Effector CD8-positive, alpha-beta T cell (primary cell): ENCODE results near the gene TFIP11.

ENCODE experiments used
- DNase-seq: peaks from one replicate; lab custom pipeline; 2025; lab: John Stamatoyannopoulos, UW

TFIP11 gene

DNA sequence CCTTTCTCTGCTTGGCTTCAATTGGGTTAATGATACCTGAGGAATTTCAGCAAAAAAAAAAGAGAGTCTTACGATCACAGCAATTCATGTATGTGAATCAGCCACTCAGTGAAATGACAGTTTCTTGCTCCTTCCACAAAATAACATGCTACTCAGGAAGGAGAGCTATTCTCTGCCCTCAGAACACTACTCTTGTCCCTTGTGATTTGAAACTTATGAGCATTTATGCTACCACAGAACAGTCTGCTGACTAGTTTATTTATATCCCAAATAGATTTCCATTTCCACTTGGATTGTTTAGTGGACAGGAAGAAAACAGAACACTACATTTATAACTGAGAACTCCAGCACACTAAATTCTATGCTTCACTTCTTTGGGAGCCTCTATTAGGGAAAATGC, 8.5 kb downstream of the TFIP11 start:
- DNase-seq = no peak

DNA sequence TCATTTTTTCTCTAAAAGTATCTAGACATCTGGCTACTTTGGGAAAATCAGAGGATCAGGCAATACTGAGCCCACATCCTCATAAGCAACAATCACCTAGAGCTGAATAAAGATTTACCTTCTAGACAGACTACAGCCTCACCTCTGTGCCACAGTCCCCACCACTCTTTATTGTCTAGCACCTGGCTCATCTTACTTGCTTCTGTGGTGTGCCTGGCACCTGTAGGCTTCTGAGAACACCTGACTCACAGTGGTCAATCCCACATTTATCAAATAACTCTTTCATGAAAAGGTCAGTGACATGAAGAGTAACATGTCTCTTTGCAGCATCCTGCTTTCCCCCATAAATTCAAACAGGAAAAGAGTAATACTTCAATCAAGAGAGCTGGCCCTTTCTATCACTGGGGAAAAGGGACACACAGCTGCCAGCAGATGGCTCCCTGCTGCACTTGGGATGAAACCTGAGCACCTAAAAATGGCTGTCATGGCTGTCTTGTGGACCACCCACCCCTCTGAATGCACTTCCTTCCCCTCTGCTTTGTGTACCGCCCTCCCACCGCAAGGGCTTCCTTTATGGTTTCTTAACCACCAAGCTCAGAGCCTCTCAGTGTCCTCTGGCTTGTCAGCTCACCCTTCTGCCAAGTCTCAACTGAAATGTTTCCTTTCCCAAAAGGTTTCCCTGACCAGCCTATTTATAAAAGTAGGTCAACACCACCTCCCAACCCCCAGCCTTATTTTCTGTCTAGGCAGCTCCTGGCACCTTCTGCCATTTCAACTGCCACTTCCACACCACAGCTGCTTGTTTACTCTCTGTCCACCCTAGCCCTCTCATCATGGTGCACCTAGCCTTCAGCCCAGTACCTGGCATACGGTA, 9.3 kb downstream of the TFIP11 start:
- DNase-seq = peak; percentile 57

DNA sequence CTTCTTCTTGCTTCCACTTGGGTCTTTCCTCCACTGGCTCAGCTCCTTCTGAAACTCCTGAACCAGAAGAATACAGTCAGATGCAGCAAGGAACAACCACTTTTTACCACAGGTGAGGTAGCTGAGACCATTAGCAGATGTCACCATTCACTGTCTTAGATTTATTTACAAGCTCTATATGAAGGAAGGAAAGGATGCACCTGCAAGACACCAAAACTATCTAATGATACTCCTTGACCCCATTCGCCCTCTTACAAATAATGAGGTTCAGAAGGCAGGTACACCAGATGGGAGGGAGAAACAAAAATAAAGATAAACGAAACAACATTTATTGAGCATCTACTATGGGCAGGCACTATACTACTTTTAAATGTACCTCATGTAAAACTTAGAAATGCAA, 10.3 kb downstream of the TFIP11 start:
- no peak for DNase-seq

DNA sequence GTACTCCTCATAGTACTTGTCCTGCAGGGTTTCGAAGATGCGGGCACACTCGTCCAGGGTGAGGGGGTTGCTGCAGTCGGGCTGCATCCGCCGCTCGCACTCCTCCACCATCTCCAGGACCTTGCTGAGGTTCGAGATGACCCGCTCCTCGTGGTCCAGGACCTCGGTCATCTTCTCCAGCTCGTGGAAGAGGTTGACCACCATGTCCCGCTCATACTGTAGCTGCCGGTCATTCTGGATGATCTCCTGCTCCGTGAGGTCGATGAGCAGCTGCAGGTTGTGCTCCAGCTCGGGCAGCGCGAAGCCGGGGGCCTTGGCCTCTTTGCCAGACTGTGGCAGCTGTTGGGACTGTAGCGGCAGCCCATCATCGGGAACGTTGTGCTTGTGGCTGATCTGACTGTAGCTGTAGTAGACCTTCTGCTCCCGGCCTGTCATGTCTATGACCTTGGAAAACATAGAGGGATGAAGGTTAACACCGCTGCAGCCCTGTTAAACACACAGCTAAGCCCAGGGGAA, 13.0 kb downstream of the TFIP11 start:
- DNase-seq = no peak

DNA sequence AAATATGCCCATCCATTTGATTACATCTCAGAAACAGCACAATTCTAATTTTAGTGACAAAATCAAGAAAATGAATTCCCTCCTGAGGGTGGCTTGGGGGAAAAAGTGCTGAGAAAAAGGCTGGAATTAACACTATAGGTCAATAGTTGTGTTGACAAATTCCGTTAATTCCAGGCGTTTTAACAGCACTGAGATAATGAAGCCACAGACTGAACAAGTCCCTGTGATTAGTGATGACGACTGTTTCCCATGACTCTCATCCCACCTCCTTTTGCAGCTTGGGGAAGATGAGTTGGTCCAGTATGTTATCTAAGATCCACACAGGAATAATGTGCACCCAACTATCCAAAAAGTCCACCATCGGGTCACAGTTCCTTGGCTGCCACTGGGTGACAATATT, 15.8 kb downstream of the TFIP11 start:
- no peak for DNase-seq

DNA sequence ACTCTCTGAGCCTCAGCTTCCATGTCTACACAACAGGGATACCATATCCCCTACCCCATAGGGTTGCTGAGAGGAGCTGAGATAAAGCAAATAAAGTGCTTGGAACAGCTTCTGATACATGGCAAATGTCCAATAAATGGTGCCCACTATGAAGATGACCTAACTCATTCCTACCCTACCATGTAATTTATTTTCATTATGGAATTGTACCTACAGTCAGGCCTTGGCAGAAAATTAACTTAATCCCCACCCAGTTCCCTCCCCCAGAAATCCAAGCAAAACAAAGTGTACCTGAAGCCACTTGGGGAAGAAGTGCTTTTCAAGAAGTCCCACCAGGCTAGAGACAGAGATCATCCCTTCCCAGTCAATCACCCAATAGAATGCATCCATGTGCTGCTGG, 17.8 kb downstream of the TFIP11 start:
- no peak for DNase-seq

DNA sequence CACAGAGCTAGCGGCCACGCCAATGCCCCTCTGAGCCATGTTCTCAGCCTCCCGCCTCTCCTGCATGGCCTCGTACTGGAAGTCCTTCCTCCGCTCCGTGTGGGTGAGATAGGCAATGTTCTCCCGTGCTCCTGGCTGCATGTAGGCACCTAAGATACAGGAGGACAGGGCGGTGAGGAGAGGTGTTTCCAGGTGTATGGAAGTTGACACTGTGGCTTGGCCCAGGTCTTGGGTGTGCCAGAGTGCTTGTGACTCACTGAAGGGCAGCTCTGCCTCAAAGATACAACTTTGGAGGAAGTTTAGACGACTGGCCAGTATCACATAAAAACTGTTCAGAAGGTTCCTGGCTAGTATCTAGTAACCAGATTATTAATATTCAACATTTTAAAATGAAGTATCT, 20.1 kb downstream of the TFIP11 start:
- DNase-seq = no peak

DNA sequence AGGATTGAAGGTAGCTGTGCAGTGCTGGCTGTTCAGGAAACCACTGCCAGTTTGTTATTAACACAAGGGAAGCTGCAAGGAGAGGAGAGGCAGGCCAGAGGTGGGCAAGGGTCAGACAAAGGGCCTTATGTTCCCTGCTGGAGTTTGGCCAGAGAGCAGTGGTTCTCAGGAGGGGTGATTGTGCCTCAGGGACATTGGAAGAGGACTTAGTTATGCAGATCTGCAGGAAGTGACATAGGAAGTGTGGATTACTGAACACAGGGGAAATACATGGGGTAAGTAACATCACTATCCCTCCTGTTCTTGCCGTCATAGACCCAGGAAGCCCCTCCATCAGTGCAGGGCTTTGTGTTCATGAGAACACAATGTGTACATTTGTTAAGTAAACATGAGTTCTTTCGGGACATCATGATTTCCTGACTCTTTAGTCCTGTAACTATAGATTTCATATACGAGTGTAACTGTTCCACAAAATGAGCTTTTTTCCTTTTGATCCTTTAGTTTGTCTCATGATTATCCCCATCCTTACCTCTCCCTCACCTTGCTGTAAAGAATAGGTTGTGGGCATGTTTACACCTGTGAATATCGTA, 22.7 kb downstream of the TFIP11 start:
- DNase-seq = no peak

DNA sequence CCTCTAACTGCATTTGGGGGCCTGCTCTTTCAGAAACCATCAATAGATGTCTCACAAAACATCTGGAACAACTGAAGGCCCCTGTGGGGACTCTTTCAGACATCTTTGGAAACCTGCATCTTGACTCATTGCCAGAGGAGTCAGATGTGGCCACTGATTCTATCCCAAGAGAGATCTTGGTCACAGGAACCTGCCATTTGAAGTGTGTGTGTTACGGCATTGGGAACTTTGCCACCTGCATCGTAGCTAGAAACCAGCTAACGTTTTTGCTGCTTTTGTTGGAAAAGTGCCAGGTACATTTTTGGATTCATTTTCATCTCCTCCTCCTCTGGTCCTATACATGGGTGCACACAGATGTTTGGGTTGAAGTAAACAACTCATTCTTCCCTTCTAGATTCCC, 24.3 kb downstream of the TFIP11 start:
- no peak for DNase-seq

DNA sequence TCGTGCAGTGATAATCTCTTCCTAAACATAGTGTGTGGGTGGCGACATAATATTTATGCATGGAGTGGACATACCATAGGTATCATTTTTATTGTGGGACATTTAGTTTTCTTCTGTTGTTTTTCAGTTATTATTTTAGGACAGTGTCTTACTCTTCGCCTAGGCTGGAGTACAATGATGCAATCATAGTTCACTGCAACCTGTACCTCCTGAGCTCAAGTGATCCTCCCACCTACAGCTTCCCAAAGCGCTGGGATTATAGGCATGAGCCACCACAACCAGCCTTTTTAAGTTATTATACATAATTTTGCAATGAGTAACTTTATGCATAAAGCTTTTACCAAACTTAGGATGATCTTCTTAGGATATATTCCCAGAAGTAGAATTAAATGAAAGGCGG, 25.9 kb downstream of the TFIP11 start:
- DNase-seq = no peak

DNA sequence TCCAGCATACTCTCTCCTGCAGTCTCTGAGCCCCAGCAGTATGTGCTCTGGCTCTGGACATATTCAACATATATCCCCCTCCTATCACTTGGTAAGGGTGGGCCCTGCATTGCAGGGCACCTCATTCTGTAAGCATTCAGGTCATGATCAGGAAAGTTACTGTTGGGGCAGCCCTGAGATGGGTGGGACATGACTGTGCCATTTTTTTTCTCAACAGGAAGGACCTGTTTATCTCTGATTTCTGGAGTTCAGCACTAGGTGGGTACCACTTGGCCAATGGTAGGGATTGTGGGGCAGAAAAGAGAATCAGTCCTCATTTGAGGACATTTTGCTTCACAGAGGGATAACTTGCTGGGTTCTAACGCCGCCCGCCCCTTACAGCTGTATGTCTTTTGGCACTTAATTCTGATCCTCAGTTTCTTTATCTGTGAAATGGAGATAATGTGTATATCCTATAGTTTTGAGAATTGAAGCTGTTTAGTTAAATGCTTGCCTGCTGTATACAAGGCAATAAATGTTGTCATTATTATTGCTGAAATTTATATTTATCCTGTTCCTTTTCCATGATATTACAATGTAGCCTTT, 26.4 kb downstream of the TFIP11 start:
- no peak for DNase-seq

DNA sequence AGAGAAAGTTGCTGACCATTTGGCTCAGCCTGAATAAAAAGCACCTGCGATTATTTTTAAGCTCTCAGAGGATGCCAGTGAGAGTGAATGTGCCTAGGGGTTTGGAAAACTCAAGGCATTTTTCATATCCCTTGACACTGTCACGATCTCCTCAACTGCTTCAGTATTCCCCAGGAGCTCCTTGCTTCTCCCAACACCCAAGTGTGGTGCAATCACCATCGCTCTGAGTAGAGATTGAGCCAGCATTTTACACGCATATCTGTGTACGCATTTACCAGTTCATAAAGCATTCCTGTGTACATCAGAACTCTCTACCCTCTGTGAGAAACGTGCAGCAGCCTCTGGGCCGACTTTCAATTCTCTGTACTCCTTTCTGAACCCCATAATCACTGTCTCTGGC, 27.3 kb downstream of the TFIP11 start:
- no peak for DNase-seq

DNA sequence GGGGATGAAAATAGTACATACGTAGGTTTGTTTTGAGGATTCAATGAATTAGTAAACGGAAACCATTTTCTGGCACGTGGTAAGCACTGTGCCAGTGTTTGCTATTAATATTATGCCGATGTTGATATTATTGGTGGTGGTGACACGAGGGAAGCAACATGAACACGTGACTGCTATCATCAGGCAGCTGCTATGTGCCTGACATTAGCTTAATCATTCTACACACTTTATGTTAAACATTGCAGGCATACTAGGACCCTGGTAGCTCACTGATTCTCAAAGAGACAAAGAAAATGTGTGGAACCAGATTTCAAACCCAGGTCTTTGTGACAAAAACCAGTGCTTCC, 27.9 kb downstream of the TFIP11 start:
- no peak for DNase-seq

DNA sequence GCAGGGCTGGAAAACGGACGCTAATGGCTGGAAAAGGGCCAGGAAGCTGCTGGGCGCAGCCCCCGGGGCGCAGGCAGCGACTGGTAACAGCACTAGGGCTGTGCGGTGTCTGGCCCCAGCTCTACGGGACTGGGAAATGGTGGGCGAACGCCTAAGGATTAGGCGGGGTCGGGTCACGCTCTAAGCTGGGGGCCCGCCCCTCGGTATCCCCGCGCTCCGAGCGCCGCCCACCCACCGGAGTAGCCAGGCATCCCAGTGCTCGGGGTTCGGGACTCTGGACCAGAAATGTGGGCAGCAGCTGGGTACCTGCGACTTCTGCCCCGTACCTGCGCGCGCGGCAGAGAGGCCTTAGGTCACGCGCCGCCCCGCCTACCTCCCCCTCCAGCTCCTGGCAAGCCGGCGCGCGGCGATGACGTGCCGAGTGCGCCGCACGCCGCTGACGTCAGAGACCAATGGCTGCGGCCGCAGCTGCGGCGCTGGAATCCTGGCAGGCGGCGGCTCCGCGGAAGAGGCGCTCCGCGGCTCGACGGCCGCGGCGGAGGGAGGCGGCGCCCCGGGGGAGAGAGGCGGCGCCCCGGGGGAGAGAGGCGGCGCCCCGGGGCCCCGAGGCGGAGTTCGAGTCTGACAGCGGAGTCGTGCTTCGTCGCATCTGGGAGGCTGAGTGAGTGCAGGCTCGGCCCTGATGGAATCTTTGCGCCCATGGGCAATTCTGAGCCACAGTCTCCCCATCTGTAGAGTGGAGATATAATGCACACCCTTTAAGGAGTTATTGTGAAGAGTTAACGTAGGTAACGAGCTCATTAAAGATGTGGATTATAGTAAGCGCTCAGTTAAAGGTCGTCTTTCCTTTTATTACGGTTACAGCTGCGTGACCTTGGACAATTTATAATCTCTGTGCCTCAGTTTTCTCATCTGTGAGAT, 28.6 kb downstream of the TFIP11 start, which contains the start of the genes HPS4 and SRRD:
Gene HPS4 (minus strand): TSS at position 345 of the 921 bp plus-strand sequence. CDS start 2,021 bp downstream, outside the sequence.
Gene SRRD (plus strand): TSS at position 439 of the 921 bp plus-strand sequence. CDS start 14 bp downstream, at position 453.
- peak; percentile 85 for DNase-seq

DNA sequence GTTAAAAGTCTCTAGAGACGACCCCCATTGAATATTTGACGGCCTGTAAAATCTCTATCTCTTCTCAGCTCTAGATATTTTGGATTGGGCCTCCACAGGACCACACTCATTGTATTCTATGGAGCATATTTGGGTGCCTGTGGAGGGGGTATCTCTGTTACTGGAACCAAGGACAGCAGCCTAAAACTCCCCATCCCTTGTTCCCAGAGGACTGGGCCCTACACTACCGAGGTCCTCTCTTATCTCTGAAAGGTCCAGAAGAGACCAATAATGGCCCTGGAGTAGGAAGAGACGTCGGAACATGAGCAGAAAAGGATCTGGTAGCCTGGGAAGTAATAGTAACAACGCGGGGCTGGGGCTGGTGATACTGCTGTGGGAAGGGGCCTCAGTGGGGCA, 29.2 kb downstream of the TFIP11 start:
- DNase-seq = no peak

DNA sequence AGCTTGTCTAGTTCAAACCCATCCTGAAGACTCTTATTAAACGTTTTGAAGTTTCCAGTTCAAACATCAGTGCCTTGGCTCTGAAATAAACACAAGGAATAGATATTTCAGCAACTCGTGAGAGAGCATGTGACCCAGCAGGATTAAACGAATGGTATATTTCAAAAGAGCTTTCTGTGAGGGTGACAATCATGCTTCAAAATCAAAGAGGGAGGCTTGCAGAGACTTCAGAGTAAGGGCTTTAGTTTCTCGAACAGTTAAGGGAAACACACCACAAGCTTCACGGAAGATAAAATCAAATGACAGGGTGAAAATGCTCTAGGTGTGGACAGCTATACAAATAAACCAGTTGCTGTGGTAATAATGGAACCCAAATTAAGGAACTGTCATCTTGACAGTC, 30.1 kb downstream of the TFIP11 start:
- no peak for DNase-seq

DNA sequence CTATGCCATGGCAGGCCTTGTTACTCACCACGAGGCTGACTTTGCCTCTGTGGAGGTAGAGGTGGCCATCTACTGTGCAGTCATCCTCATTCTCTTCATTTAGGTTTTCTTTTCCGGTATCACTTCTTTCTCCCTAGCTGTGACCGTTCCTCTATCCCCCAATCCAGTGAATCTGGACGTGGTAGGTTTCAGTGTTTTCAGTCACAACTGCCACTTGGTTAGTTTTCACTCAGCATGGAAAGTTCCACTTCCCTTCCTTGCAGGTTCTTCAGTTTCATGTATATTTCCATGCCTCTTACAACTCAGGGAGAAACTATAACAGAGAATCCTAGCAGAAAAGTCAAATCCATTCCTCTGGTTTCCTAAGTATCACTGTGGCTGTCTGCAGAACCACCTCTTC, 30.6 kb downstream of the TFIP11 start:
- DNase-seq = no peak

DNA sequence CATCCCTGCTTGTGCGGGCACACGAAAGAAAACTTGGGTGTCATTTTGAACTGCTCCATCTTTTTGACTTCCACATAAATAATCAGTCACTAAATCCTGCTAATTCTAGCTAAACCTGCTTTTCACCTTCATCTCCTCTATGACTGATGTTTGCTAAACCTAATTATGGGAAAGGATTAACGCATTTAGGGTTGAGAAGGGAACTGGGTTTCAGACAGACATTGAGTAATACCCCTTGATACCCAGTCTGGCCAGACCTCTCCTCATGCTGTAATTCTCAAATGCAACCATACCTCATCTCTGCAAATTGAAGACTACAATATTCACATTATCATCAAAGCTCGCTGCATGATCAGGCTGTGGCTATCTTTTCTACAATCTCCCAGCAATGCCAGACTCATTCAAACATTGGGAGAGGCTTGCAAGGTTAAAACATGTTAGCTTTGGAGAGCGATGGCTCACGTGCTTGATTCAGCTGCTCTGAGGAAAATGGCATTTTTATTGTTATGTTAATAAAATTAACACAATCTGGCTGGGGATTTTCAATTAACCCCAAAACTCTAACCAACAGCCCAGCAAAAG, 31.1 kb downstream of the TFIP11 start:
- DNase-seq = no peak

DNA sequence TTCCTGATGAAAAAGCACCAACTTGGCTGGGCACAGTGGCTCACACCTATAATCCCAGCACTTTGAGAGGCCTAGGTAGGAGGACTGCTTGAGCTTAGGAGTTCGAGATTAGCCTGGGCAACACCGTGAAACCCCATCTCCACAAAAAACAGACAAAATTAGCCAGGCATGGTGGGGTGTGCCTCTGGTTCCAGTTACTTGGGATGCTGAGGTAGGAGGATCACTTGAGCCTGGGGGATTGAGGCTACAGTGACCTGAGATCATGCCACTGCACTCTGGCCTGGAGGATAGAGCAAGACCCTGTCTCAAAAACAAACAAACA, 31.7 kb downstream of the TFIP11 start:
- no peak for DNase-seq

DNA sequence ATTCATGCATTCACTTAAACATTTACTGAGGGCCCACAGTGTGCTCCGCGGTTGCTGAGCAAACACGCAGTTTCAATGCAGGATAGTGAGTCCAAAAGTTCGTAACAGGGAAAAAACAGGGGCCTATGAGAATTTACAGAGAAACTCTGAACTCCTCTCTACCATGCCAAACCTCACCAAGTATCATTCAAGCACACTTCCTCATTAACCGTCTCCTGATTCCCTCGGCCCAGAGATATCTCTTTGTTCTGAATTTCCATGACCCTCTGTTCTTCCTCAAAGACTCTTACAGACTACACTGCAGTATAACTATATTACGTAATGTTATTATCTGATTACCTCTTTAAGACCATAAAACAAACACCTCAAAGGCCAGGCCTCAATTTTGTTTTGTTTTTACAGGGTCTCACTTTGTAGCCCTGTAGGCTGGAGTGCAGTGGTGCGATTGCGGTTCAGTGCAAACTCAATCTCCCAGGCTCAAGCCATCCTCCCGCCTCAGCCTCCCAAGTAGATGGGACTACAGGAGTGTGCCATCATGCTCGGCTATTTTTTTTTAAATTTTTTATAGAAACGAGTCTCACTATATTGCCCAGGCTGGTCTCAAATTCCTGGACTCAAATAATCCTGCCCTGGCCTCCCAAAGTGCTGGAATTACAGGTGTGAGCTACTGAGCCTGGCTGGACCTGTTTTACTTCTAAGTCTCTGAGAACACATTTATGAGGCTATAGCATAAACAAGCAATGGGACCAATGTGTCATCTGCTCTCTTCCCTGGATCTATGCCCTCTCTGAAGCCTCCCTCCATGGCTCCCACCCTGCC, 32.3 kb downstream of the TFIP11 start:
- DNase-seq = no peak
